GM12873 (cell line): Measurements from ENCODE around the gene OTX1.

Experiments used
- CTCF ChIP-seq: IDR thresholded peaks from 2 replicates; pipeline ENCODE4 v1.5.1; 2012; ENCODE audit warnings: low read depth, mild to moderate bottlenecking, moderate library complexity, low read length, control low read depth; ENCODE audit not compliant: insufficient read depth; ENCODE audit errors: missing control alignments

OTX1 gene

GRCh38 chr2:63047321-63048279, 3.0 kb upstream of the OTX1 start:
- peak; percentile 14 for TF ChIP-seq CTCF

GRCh38 chr2:63048367-63049171, 2.1 kb upstream of the OTX1 start:
- TF ChIP-seq CTCF: no peak

GRCh38 chr2:63049211-63049969, 1.2 kb upstream of the OTX1 start:
- TF ChIP-seq CTCF: no peak

GRCh38 chr2:63049970-63050333, 678 bp upstream of the OTX1 start:
- TF ChIP-seq CTCF: no peak

GRCh38 chr2:63051042-63051794, 588 bp downstream of the OTX1 start:
- no peak for TF ChIP-seq CTCF

GRCh38 chr2:63051795-63052333, 1.2 kb downstream of the OTX1 start:
- TF ChIP-seq CTCF: no peak
